Dendritic cell treated with granulocyte-macrophage colony-stimulating factor and Interleukin-4, amounts not matched to agents 40 ng/mL and 50 ng/mL, for 4 days (primary cell): ENCODE measurements around the gene ACTG2.
"Not testable (repeated sequence)": the region's sequence is repeated elsewhere in the genome, so short reads cannot be mapped to it uniquely, and the experiment has no call there.

Experiments used
- H3K27ac Mint-ChIP-seq: one replicate; pipeline ENCODE4 v1.8.0; 2022; ENCODE audit warnings: mild to moderate bottlenecking, mixed read lengths
- H3K27me3 Mint-ChIP-seq: one replicate; pipeline ENCODE4 v1.8.0; 2022; ENCODE audit warnings: mild to moderate bottlenecking, mixed read lengths
- H3K36me3 Mint-ChIP-seq: one replicate; pipeline ENCODE4 v1.8.0; 2022; ENCODE audit warnings: low read depth, mixed read lengths
- H3K4me1 Mint-ChIP-seq: one replicate; pipeline ENCODE4 v1.8.0; 2022; ENCODE audit warnings: low read depth, mixed read lengths
- H3K4me3 Mint-ChIP-seq: one replicate; pipeline ENCODE4 v1.8.0; 2022; ENCODE audit warnings: mild to moderate bottlenecking, moderate library complexity, mixed read lengths
- H3K9me3 Mint-ChIP-seq: one replicate; pipeline ENCODE4 v1.8.0; 2022; ENCODE audit warnings: mixed read lengths
- intact Hi-C: fragments of 100-400 bp; cut with micrococcal nuclease; formaldehyde crosslinking; loops from one replicate; pipeline ENCODE4 v1.15.0; 2022

The ACTG2 gene

GRCh38 chr2:73926493-73927327, 33.9 kb downstream of the ACTG2 start, which contains the start of gene DGUOK:
Gene DGUOK (plus strand): TSS chr2:73926880. CDS start chr2:73926911, 31 bp downstream.
- H3K4me1 Mint-ChIP-seq, result peaks cover 54% of the 10 kb centered on the region

GRCh38 chr2:73927344-73927743, 34.5 kb downstream of the ACTG2 start:
- Mint-ChIP-seq H3K27me3 (no peaks in the 10 kb centered on the region), H3K36me3 (peaks cover 36% of the 10 kb centered on the region), H3K27ac (peak overlapping the region; percentile 95), H3K9me3 (no peaks in the 10 kb centered on the region), H3K4me1 (peaks cover 54% of the 10 kb centered on the region), H3K4me3 (peak overlapping the region; percentile 82)
- intact Hi-C loops, result loop anchor here (5.0 kb wide), 1 partner anchor 50 kb away; no protein-coding TSS in a partner anchor

More at GRCh38 chr2:73926493-73927327, 33.9 kb downstream of the ACTG2 start, which contains the start of gene DGUOK:
- H3K27ac Mint-ChIP-seq, result peak within 1 kb of the TSS; percentile 95
- no peaks in the 10 kb centered on the region for H3K27me3 Mint-ChIP-seq
- no peaks in the 10 kb centered on the region for H3K9me3 Mint-ChIP-seq
- intact Hi-C loops, result loop anchor here (1.0 to 5.0 kb wide), 2 partner anchors 49 to 59 kb away; no protein-coding TSS in a partner anchor
- H3K36me3 Mint-ChIP-seq, result peaks cover 30% of the 10 kb centered on the region
- peak within 1 kb of the TSS; percentile 82 for H3K4me3 Mint-ChIP-seq

- H3K4me1 Mint-ChIP-seq, result peaks cover 65% of the 10 kb centered on the region
- H3K4me3 Mint-ChIP-seq, result peak overlapping the region; percentile 21
- no peaks in the 10 kb centered on the region for H3K27me3 Mint-ChIP-seq
- H3K9me3 Mint-ChIP-seq, result no peaks in the 10 kb centered on the region
- intact Hi-C loops, result loop anchor here (2.0 to 5.0 kb wide), 2 partner anchors 20 to 52 kb away; no protein-coding TSS in a partner anchor
- peaks cover 52% of the 10 kb centered on the region for H3K36me3 Mint-ChIP-seq
- H3K27ac Mint-ChIP-seq, result peak overlapping the region; percentile 30
Measured at GRCh38 chr2:73928963-73929347, 36.1 kb downstream of the ACTG2 start.

GRCh38 chr2:73930386-73930785, 37.6 kb downstream of the ACTG2 start:
- H3K27me3 Mint-ChIP-seq, result no peaks in the 10 kb centered on the region
- H3K27ac Mint-ChIP-seq, result no peak overlapping the region
- intact Hi-C loops, result no loop called here
- H3K9me3 Mint-ChIP-seq, result no peaks in the 10 kb centered on the region
- peaks cover 66% of the 10 kb centered on the region for H3K36me3 Mint-ChIP-seq
- no peak overlapping the region for H3K4me3 Mint-ChIP-seq
- peaks cover 60% of the 10 kb centered on the region for H3K4me1 Mint-ChIP-seq

- peaks cover 76% of the 10 kb centered on the region for H3K36me3 Mint-ChIP-seq
- H3K4me1 Mint-ChIP-seq, result peaks cover 70% of the 10 kb centered on the region
- no peaks in the 10 kb centered on the region for H3K9me3 Mint-ChIP-seq
- H3K27me3 Mint-ChIP-seq, result no peaks in the 10 kb centered on the region
- H3K27ac Mint-ChIP-seq, result peak overlapping the region; percentile 12
- intact Hi-C loops, result no loop called here
- H3K4me3 Mint-ChIP-seq, result peak overlapping the region; percentile 5
Measured at GRCh38 chr2:73931531-73932500, 39.0 kb downstream of the ACTG2 start.

- H3K9me3 Mint-ChIP-seq, result no peaks in the 10 kb centered on the region
- H3K27me3 Mint-ChIP-seq, result no peaks in the 10 kb centered on the region
- intact Hi-C loops, result no loop called here
- no peak overlapping the region for H3K4me3 Mint-ChIP-seq
- H3K27ac Mint-ChIP-seq, result no peak overlapping the region
- H3K36me3 Mint-ChIP-seq, result peaks cover 77% of the 10 kb centered on the region
- H3K4me1 Mint-ChIP-seq, result peaks cover 77% of the 10 kb centered on the region
Measured at GRCh38 chr2:73933194-73933593, 40.4 kb downstream of the ACTG2 start.

GRCh38 chr2:73935641-73936040, 42.8 kb downstream of the ACTG2 start:
- Mint-ChIP-seq H3K27me3 (no peaks in the 10 kb centered on the region), H3K4me3 (no peak overlapping the region), H3K36me3 (peaks cover 72% of the 10 kb centered on the region), H3K4me1 (peaks cover 65% of the 10 kb centered on the region), H3K9me3 (no peaks in the 10 kb centered on the region), H3K27ac (no peak overlapping the region)
- intact Hi-C loops, result no loop called here

- Mint-ChIP-seq H3K36me3 (peaks cover 68% of the 10 kb centered on the region), H3K27me3 (no peaks in the 10 kb centered on the region), H3K4me1 (peaks cover 54% of the 10 kb centered on the region), H3K9me3 (no peaks in the 10 kb centered on the region), H3K4me3 (no peak overlapping the region), H3K27ac (peak overlapping the region; percentile 61)
- intact Hi-C loops, result no loop called here
Measured at GRCh38 chr2:73937103-73937885, 44.5 kb downstream of the ACTG2 start.

- no peaks in the 10 kb centered on the region for H3K27me3 Mint-ChIP-seq
- peaks cover 48% of the 10 kb centered on the region for H3K4me1 Mint-ChIP-seq
- H3K36me3 Mint-ChIP-seq, result peaks cover 67% of the 10 kb centered on the region
- intact Hi-C loops, result no loop called here
- H3K9me3 Mint-ChIP-seq, result no peaks in the 10 kb centered on the region
- H3K27ac Mint-ChIP-seq, result peak overlapping the region; percentile 61
- H3K4me3 Mint-ChIP-seq, result no peak overlapping the region
Measured at GRCh38 chr2:73937899-73938298, 45.1 kb downstream of the ACTG2 start.

GRCh38 chr2:73938718-73939352, 46.0 kb downstream of the ACTG2 start:
- no peaks in the 10 kb centered on the region for H3K9me3 Mint-ChIP-seq
- H3K4me1 Mint-ChIP-seq, result peaks cover 41% of the 10 kb centered on the region

GRCh38 chr2:73939419-73939818, 46.6 kb downstream of the ACTG2 start:
- Mint-ChIP-seq H3K4me1 (peaks cover 44% of the 10 kb centered on the region), H3K4me3 (no peak overlapping the region), H3K36me3 (peaks cover 67% of the 10 kb centered on the region), H3K27me3 (no peaks in the 10 kb centered on the region), H3K9me3 (no peaks in the 10 kb centered on the region), H3K27ac (peak overlapping the region; percentile 42)
- intact Hi-C loops, result no loop called here

More at GRCh38 chr2:73938718-73939352, 46.0 kb downstream of the ACTG2 start:
- Mint-ChIP-seq H3K4me3 (no peak overlapping the region), H3K27me3 (no peaks in the 10 kb centered on the region), H3K27ac (no peak overlapping the region), H3K36me3 (peaks cover 67% of the 10 kb centered on the region)
- intact Hi-C loops, result no loop called here

GRCh38 chr2:73940066-73940465, 47.3 kb downstream of the ACTG2 start:
- peaks cover 51% of the 10 kb centered on the region for H3K4me1 Mint-ChIP-seq
- intact Hi-C loops, H3K9me3 Mint-ChIP-seq, H3K27me3 Mint-ChIP-seq, H3K4me3 Mint-ChIP-seq: not testable (repeated sequence)
- H3K27ac Mint-ChIP-seq, result peak overlapping the region; percentile 42
- peaks cover 67% of the 10 kb centered on the region for H3K36me3 Mint-ChIP-seq

GRCh38 chr2:73942664-73943063, 49.9 kb downstream of the ACTG2 start:
- peaks cover 72% of the 10 kb centered on the region for H3K36me3 Mint-ChIP-seq
- no peaks in the 10 kb centered on the region for H3K9me3 Mint-ChIP-seq
- no peak overlapping the region for H3K27ac Mint-ChIP-seq
- intact Hi-C loops, result no loop called here
- no peak overlapping the region for H3K4me3 Mint-ChIP-seq
- no peaks in the 10 kb centered on the region for H3K27me3 Mint-ChIP-seq
- H3K4me1 Mint-ChIP-seq, result peaks cover 54% of the 10 kb centered on the region
